Measurements from ENCODE around the gene FAM20C. TPM values are rescaled to one million over a fixed set of nuclear protein-coding genes. Genes with fewer than 3 reads are reported as not detected.

Gene FAM20C
- polyA plus RNA-seq, 12 donors: 24.0 to 51.8 (median 32.9) TPM; not detected in 1

- no peak for DNase-seq
These were observed 30.3 kb downstream of the FAM20C start for GRCh38 chr7:222716-223041.

DNA sequence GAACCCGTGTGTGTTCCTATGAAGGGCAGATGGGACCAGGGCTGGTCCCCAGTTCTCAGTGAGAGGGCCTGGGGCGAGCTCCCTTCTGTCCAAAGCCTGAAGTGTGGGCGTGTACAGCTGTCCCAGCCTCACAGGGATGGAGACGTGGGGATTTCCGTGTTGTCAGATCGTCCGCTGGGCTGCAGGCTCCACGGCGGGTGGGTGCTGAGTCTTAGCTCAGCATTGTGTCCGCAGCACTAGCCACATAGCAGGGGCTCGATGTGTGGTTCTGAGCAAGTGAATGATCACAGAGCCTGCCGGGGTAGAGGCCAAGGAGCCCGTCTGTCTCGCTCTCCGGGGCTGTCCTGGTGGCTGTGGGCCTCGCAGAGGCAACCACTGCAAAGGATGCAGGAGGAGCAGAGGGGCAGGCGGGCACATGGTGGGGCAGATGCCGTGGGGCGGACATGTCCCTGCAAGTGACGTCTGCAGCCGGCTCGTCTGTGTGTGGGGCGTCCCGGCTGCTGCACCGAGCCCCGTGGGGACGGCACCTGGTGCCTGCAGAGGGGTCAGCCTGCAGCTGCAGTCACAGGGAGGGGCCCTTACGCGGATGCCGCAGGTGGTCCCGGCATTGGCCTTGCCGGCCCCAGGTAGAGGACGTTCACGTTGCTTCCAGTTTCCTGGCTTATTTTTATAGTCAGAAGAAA lies 30.9 kb downstream of the FAM20C start:
- DNase-seq: no peak

DNA sequence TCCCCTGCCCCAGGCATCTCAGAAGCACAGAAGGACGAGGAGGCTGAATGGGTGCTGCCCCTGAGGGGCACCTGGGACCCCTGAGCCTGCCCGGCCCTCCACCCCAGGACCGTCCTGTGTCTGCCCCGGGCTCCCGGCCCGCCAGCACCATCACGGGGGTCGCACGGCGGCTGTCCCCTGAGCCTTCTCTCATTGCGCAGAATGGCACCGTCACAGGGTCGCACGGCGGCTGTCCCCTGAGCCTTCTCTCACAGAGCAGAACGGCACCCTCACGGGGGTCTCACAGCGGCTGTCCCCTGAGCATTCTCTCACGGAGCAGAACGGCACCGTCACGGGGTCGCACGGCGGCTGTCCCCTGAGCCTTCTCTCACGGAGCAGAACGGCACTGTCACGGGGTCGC lies 31.5 kb downstream of the FAM20C start:
- no peak for DNase-seq

GRCh38 chr7:226281-226895 lies 34.0 kb downstream of the FAM20C start:
- DNase-seq: no peak

DNA sequence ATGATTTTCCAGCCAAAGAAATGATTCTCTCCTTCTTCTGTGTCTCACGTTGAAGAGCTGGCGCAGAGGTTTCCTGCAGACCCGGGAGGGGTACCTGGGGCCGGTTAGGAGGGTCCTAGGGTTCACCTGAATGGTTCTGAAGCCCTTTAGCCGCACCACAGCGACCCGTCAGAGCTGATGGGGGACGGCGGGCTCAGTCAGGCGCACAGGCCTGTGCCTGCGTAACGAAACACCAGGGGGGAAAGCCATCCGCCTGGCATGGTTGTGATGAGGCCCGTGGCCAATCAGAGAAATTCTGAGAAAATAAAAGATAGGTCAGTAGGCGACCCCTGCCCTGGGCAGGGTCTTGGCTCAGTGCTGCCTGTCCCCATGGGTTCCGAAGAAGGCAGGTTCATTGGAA lies 35.6 kb downstream of the FAM20C start:
- DNase-seq: no peak

GRCh38 chr7:228610-229009 lies 36.2 kb downstream of the FAM20C start:
- no peak for DNase-seq

- DNase-seq: peak; percentile 89
These were observed 37.0 kb downstream of the FAM20C start for GRCh38 chr7:229184-229964.

DNA sequence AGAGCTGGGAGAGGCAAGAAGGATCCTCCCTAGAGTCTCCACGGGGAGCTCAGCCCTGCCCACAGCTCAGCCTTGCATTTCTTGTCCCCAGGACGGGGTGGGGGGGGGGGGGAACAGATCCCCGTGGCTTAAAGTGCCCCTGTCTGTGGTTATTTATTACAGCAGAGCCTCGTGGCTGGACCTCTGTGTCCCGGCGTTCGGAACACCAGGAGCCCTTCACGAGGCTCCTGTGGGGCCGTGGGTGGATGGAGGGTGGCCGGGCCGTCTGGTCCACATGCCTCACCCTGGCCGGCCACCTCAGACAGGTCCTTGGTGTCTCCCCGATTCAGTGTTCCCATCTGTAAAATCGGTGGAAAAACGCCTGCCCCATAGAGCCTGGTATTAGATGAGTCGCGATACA lies 37.9 kb downstream of the FAM20C start:
- DNase-seq: no peak

GRCh38 chr7:231030-231857 lies 38.9 kb downstream of the FAM20C start:
- DNase-seq: no peak

- DNase-seq: no peak
These were observed 39.5 kb downstream of the FAM20C start for GRCh38 chr7:231858-232246.

DNA sequence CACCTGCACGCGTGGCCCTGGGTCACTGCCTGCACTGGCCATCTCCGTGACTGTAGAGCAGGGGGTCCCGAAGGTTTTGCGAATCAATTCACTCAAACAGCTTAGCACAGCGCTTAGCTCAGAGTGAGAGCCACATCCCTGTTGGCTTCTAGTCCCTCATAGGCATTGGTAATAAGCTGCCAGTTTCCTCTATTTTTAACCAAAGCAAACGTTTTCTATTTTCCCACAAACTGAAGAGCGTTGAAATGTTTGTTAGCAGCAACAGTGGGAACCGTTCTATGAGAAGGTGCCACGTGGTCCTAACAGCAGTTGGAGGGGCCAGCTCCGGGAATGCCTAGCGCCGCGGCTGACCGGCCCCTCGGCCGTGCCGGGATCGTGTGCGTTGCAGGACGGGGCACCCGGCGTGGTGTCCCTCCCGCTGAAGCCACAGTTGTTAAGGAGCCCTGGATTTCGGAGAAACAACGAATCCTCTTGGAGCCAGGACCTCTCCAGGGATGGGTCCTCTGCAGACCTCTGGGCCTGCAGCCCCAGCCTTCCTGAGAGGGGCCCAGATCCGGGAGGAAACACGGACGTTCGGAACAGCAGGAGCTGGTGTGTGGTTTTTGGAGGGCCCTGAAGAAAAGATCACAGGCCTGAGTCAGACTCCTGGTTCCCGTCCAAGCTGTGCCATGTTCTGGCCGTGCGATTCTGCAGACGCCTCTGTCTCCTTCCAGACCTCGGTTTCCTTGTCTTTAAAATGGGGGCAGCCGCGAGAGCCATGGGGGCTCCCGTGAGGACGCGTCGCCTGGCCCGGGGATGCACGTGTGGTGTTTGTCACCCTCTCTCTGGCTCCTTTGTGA lies 40.3 kb downstream of the FAM20C start:
- no peak for DNase-seq

GRCh38 chr7:233249-234035 lies 41.1 kb downstream of the FAM20C start:
- no peak for DNase-seq

DNA sequence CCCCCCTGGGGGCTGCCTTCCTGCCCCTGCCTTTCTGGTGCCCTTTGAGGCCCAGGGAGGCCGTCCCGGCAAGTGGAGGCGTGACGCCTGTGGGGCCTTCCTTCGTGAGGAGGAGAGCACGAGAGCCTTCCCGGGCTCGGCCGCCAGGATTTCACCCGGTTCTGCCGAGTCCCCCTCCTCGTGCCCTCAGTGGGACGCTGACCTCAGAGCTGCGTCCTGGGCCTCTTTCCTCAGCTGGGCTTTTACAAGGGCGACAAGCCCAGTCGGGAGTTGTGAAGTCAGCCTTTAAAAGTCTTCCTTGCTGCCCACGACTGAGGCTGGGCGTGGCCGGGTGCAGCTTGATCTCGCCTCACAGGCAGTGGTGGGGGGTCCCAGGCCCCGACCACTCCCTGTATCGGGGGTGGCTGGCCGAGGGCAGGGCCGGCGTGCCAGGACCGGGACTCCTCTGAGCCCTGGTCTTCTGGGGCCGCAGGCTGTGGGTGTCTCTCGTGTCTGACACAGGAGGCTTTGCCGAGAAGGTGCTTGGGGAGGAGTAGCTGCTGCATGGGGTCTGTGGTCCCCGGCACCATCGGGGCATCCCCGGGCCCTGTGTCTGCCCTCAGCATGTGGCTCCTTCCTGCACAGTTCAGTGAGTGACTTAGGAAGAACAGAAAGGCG lies 41.8 kb downstream of the FAM20C start:
- DNase-seq: no peak

GRCh38 chr7:234708-235553 lies 42.6 kb downstream of the FAM20C start:
- peak; percentile 58 for DNase-seq

DNA sequence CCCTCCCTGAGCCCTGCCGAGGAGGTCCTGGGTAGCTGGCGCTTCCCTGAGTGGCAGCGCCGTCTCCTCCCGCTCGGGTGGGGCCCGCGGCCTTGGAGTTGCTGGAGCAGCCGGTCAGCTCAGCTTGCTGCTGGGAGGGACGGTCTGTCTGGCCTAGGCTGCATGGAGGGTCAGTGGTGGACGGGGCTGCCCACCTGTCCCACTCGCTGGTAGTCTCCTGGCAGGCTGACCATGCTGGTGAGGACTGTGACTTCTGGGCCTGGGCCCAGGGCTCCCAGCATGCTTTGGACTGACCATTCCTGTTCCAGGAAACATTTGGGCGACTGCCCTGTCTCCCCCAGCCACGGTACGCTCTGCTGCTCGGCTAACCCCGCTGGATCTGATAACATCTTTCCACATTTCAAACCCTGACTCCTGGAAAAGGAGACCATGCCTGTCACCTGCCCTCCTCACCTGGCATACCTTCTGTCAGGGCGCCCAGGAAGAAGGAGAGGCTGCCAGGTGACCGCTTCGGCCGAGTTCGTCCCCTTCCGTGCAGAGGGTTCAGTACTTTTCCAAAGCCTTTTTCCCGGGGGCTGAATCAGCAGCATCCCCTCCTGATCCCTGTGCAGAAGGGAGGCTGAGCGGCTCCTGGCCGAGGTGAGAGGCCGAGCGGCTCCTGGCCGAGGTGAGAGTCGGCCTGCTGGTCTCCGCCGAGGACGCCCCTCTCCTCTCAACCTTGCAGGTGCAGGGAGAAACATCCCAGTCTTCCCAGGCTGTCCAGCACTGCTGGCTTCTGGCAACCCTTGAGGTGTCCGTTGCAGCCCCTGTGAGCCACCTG lies 43.4 kb downstream of the FAM20C start:
- no peak for DNase-seq

GRCh38 chr7:236967-237366 lies 44.6 kb downstream of the FAM20C start:
- no peak for DNase-seq

DNA sequence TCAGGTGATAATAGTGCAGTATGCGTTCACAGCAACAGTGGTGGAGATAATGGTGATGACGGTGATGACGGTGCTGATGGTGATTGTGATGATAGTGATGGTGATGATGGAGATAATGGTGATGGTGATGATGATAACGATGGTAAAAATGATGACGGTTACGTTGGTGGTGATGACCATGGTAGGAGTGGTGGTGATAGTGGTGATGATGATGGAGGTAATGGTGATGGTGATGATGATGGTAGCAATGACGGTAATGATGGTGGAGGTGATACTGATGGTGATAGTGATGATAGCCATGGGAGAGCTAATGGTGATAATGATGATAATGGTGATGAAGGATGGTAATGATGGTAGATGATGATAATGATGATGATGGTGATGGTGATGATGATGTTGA lies 45.0 kb downstream of the FAM20C start:
- DNase-seq: no peak

GRCh38 chr7:240146-240676 lies 47.8 kb downstream of the FAM20C start:
- no peak for DNase-seq
